HFF-Myc (cell line): ENCODE measurements around the gene RAD51B.

Experiments
- DNase-seq: peaks from one replicate; pipeline ENCODE4 v3.0.0-alpha.2; 2011; ENCODE audit warnings: low read depth; ENCODE audit errors: extremely low read depth
- H3K4me3 ChIP-seq: replicated peaks from 2 replicates; pipeline ENCODE4 v1.5.1; 2011; ENCODE audit warnings: low read depth, mild to moderate bottlenecking, control low read depth, low read length
- TF ChIP-seq, protein P1 (sequence below): IDR thresholded peaks from 2 replicates; pipeline ENCODE4 v1.5.1; 2012; ENCODE audit warnings: mild to moderate bottlenecking, low read depth, low read length, control low read depth; ENCODE audit errors: missing control alignments

Gene RAD51B

GRCh38 chr14:68173227-68173972 lies 353.8 kb downstream of the RAD51B start:
- no peak overlapping the region for H3K4me3 ChIP-seq
- TF ChIP-seq, protein P1, sequence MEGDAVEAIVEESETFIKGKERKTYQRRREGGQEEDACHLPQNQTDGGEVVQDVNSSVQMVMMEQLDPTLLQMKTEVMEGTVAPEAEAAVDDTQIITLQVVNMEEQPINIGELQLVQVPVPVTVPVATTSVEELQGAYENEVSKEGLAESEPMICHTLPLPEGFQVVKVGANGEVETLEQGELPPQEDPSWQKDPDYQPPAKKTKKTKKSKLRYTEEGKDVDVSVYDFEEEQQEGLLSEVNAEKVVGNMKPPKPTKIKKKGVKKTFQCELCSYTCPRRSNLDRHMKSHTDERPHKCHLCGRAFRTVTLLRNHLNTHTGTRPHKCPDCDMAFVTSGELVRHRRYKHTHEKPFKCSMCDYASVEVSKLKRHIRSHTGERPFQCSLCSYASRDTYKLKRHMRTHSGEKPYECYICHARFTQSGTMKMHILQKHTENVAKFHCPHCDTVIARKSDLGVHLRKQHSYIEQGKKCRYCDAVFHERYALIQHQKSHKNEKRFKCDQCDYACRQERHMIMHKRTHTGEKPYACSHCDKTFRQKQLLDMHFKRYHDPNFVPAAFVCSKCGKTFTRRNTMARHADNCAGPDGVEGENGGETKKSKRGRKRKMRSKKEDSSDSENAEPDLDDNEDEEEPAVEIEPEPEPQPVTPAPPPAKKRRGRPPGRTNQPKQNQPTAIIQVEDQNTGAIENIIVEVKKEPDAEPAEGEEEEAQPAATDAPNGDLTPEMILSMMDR: no peak
- DNase-seq: no peak

DNA sequence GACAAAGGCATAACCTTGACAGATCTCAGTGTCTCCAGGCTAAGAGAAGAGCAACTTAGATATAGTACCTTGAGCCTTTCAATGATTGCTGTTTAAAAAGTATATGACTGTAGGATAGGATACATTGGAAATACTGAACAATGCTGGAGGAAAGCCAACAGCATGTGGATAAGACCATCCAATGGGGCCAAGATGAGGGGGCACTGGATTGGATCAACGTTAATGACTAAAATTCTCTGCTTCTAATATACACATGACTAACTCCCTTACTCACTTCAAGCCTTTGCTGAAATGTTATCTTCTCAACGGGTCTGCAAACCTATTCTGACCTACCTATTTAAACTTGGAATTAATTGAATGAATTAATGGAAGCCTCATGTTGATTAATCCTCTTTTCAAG lies 354.9 kb downstream of the RAD51B start:
- no peak for DNase-seq
- H3K4me3 ChIP-seq: no peak overlapping the region
- TF ChIP-seq, protein P1: no peak

- TF ChIP-seq, protein P1: no peak
- no peak overlapping the region for H3K4me3 ChIP-seq
- no peak for DNase-seq
These were observed 357.1 kb downstream of the RAD51B start for GRCh38 chr14:68176687-68177086.

DNA sequence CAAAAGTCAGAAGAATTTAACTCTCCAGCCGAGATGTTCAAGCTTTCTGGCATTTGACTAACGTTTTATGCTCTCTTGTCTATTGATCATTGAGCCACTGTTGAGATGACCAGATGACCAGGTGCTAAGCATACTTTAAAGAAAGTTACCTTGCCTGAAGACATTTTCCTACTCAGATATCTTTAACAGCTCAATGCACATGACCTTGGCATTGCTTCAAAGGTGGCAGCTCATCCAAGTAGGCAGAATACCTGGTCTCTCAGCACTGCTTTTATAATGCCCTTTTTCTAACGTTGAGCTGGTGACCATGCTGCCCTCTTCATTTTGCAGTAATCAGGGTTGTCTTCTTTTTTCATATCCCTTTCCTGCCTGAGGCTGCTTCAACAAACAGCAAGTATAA lies 358.1 kb downstream of the RAD51B start:
- TF ChIP-seq, protein P1: no peak
- H3K4me3 ChIP-seq: no peak overlapping the region
- DNase-seq: no peak

DNA sequence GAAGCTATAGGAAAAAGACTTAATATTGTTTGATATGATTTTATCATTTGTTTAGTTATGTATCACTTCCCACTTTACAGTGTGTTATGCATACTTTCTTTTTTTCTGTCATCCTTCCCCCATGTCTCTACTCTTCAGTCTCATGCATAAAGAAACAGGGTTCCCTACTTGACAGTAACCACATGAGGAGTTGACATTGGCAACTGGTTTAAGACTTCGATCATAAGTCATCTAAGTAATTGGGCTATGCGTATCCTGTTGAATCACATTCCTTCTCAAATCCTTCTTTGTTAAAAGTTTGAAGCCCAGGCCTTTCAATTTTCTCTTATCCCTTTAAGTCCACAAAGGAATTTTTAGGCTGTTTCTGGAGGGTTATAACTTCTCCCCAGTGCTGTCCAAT lies 358.7 kb downstream of the RAD51B start:
- DNase-seq: no peak
- no peak overlapping the region for H3K4me3 ChIP-seq
- TF ChIP-seq, protein P1: no peak

DNA sequence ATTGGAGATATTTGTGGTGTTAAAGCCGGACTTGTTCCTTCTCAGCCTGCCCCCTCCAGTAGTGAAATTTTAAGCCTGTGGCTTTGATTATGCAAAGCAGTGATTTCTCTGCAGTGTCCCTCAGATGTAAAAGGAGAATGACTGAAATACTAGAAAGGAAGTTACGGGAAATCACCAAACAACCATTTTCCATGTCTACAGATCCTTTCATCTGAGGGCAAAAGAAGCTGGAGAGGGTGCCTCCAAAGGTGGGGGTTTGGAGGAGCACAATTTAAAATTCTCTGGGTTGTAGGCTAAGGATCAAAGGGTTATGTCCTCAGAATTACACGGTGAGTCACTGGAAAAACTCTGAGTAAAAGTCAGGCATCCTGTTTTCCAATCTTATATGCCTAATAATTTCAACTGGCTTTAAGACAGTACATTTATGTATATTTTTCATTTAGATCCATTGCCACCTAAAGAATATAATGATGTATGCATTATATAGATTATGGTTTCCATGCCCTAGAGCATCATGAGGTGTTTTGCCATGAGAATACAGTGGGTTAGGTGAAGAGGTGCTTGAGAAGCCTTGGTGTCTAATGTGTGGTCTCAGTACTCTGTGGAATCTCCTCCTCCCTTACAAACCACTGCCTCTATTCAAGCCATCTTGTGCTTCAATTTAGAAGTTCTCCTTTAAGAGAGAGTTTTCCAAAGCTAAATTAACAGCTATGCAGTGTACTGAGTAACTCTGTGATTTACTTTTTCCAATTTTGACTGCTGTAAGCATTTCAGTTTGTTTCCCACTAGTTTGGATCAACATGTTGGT lies 362.1 kb downstream of the RAD51B start:
- TF ChIP-seq, protein P1: no peak
- DNase-seq: no peak
- H3K4me3 ChIP-seq: no peak overlapping the region
